Ovary (tissue), 9 donors: ENCODE data around the gene SETD2. TPM values are rescaled to one million over a fixed set of nuclear protein-coding genes. Genes with fewer than 3 reads are reported as not detected.

Source experiments
- DNase-seq, 5 donors: peaks; one replicate each; pipeline ENCODE4 v3.0.0-alpha.2; 2019 to 2020
- H3K27ac ChIP-seq, 2 donors: fragments of 200-600 bp; one replicate each; pipeline versions ENCODE4 v1.5.1 to v1.8.0; 2019 to 2022
- H3K27me3 ChIP-seq: fragments of 200-600 bp; one replicate; pipeline ENCODE4 v1.8.0; 2022
- H3K36me3 ChIP-seq: fragments of 200-600 bp; sonication (generic); one replicate; pipeline ENCODE4 v1.5.1; 2019
- H3K4me1 ChIP-seq: one replicate; pipeline ENCODE4 v1.8.1; 2013; ENCODE audit warnings: mild to moderate bottlenecking, moderate library complexity; ENCODE audit not compliant: insufficient read depth
- H3K4me3 ChIP-seq: fragments of 200-600 bp; sonication (generic); one replicate; pipeline ENCODE4 v1.5.1; 2017
- H3K9me3 ChIP-seq, 2 donors: fragments of 200-600 bp in 1 of 2; sonication (generic) in 1 of 2; one replicate each; pipeline versions ENCODE4 v1.5.1 to v1.8.1; 2013 to 2019; ENCODE audit warnings: mild to moderate bottlenecking in 1 of 2, moderate library complexity in 1 of 2
- CTCF ChIP-seq, 3 donors: fragments of 450-650 bp in 2 of 3; fragments of 200-600 bp in 1 of 3; IDR thresholded peaks; one replicate each; pipeline versions ENCODE4 v1.5.1 to v1.8.0; 2016 to 2022; ENCODE audit warnings: antibody characterized with exemption in 3 of 3, mild to moderate bottlenecking in 1 of 3
- EP300 ChIP-seq: sonication (generic); formaldehyde crosslinking; IDR thresholded peaks from one replicate; pipeline ENCODE4 v1.6.1; 2017; ENCODE audit warnings: antibody characterized with exemption
- POLR2A ChIP-seq: fragments of 450-650 bp; IDR thresholded peaks from one replicate; pipeline ENCODE4 v1.6.1; 2017; ENCODE audit warnings: antibody characterized with exemption, mild to moderate bottlenecking, moderate library complexity
- WGBS, 3 donors: extraction: QIAGEN DNeasy Blood & Tissue Kit in 1 of 3; methylation state at CpG; one replicate each; pipeline versions ENCODE4 v1.1.5 to v1.1.7; 2013 to 2017; 5-methylcytosine and 5-hydroxymethylcytosine counted together
- intact Hi-C, 4 donors: fragments of 100-400 bp; cut with DNase I; formaldehyde crosslinking; loops; one replicate each; pipeline versions ENCODE4 v1.11.0 to v1.15.1; 2022 to 2023
- polyA plus RNA-seq, 2 donors: library from polyadenylated mRNA; stranded (reverse); fragments of 200-250 nt in 1 of 2; fragments of 350-450 nt in 1 of 2; fragmentation: Illumina TruSeq in 1 of 2; extraction: RNeasy Lipid Tissue Mini Kit (QIAGEN cat#74804) in 1 of 2; gene quantifications; one replicate each; pipeline ENCODE4 v1.2.3, GENCODE V29; 2013 to 2014
- total RNA-seq, 7 donors: library from RNA; depleted of rRNA in 2 of 7; stranded (reverse); fragments of >200 nt in 2 of 7; fragmentation: NEBNext Ultra II Directional in 3 of 7; extraction: Animal tissue kit (Norgen Biotek cat#: 25700) in 3 of 7; gene quantifications; one replicate each; pipeline versions ENCODE4 v1.1.0 to v1.2.4, GENCODE V29; 2016 to 2023
- donor health status: DM: no; HTN: no; CAD: no; lungs with moderate emphysema.
- donor health status: DM: no; HTN: no; CAD: no.
- donor health status: Bipolar disorder and iron deficiency.
- donor health status: DM: yes; HTN: yes; CAD: no.
- donor health status: DM: no; HTN: no; CAD: no.
- donor health status: DM: yes; HTN: yes; CAD: no.

The SETD2 gene
- total and polyA plus RNA-seq, 9 donors, result 22.9 to 62.9 (median 49.2) TPM

GRCh38 chr3:47019201-47019600 is 144.7 kb downstream of the SETD2 start:
- no peak for DNase-seq
- 88 to 96% (median 94%) methylated on average over 1 of the region's 1 CpG for WGBS, 3 donors
- H3K36me3 ChIP-seq, result no peaks in the 10 kb centered on the region

GRCh38 chr3:47018269-47018611 is 145.7 kb downstream of the SETD2 start:
- Histone ChIP-seq H3K4me1 (peaks cover 3% of the 10 kb centered on the region), H3K27ac (no peak overlapping the region), H3K27me3 (no peaks in the 10 kb centered on the region), H3K4me3 (no peak overlapping the region), H3K9me3 (no peaks in the 10 kb centered on the region), H3K36me3 (no peaks in the 10 kb centered on the region)
- intact Hi-C loops, result loop anchor here in 2 of 4 donors (10.0 kb wide), 1 partner anchor 147 kb away; the partner anchor contains the start of gene SETD2 (in 2 of the 2)
- TF ChIP-seq POLR2A, result no peak
- no peak for TF ChIP-seq EP300
- no peak for TF ChIP-seq CTCF (IDR thresholded peaks at IDR 0.05)
- DNase-seq, result no peak

More at GRCh38 chr3:47019201-47019600, 144.7 kb downstream of the SETD2 start:
- H3K4me3 ChIP-seq, result no peak overlapping the region
- H3K4me1 ChIP-seq, result peaks cover 3% of the 10 kb centered on the region
- H3K9me3 ChIP-seq, result no peaks in the 10 kb centered on the region
- H3K27me3 ChIP-seq, result no peaks in the 10 kb centered on the region
- intact Hi-C loops, result loop anchor here in 2 of 4 donors (10.0 kb wide), 1 partner anchor 146 kb away; the partner anchor contains the start of gene SETD2 (in 2 of the 2)
- no peak overlapping the region for H3K27ac ChIP-seq
- TF ChIP-seq EP300 (no peak), CTCF (IDR thresholded peaks at IDR 0.05) (no peak)

GRCh38 chr3:47017504-47018268 is 146.2 kb downstream of the SETD2 start:
- H3K27me3 ChIP-seq, result no peaks in the 10 kb centered on the region
- DNase-seq, result no peak
- H3K4me1 ChIP-seq, result peaks cover 3% of the 10 kb centered on the region
- TF ChIP-seq POLR2A (no peak), CTCF (IDR thresholded peaks at IDR 0.05) (no peak), EP300 (no peak)
- H3K27ac ChIP-seq, result no peak overlapping the region
- intact Hi-C loops, result loop anchor here in 2 of 4 donors (10.0 kb wide), 1 partner anchor 147 kb away; the partner anchor contains the start of gene SETD2 (in 2 of the 2)
- H3K9me3 ChIP-seq, result no peaks in the 10 kb centered on the region
- 85 to 90% (median 86%) methylated on average over 6 of the region's 6 CpGs for WGBS, 3 donors
- H3K36me3 ChIP-seq, result no peaks in the 10 kb centered on the region
- no peak overlapping the region for H3K4me3 ChIP-seq

- Histone ChIP-seq H3K27ac (no peak overlapping the region), H3K9me3 (no peaks in the 10 kb centered on the region), H3K4me1 (no peaks in the 10 kb centered on the region), H3K27me3 (no peaks in the 10 kb centered on the region), H3K36me3 (no peaks in the 10 kb centered on the region), H3K4me3 (no peak overlapping the region)
- WGBS, 3 donors, result 33 to 48% (median 39%) methylated on average over 1 of the region's 1 CpG
- intact Hi-C loops, result loop anchor here in 2 of 4 donors (10.0 kb wide), 1 partner anchor 148 kb away; the partner anchor contains the start of gene SETD2 (in 2 of the 2)
- DNase-seq, result no peak
- no peak for TF ChIP-seq POLR2A
- no peak for TF ChIP-seq EP300
- no peak for TF ChIP-seq CTCF (IDR thresholded peaks at IDR 0.05)
Measured at GRCh38 chr3:47016934-47017435, 146.9 kb downstream of the SETD2 start.
